SK-N-SH (cell line): ENCODE results near the gene SBSN. TPM values are rescaled to one million over a fixed set of nuclear protein-coding genes. Genes with fewer than 3 reads are reported as not detected.
A peak's percentile ranks its signal among the peaks of the same experiment; 100 is the strongest.

Experiments
- CTCF ChIA-PET: fragments of 300-600, 350-600 bp; formaldehyde crosslinking; extraction: SDS; loops from one replicate; lab custom pipeline; 2021; lab: Yijun Ruan, JAX
- POLR2A ChIA-PET: fragments of 350-600 bp; sonication (Branson Sonifier 250); formaldehyde crosslinking; extraction: SDS; loops from one replicate; lab custom pipeline; 2020; ENCODE audit warnings: antibody characterized with exemption, inconsistent platforms; lab: Yijun Ruan, JAX
- DNase-seq: peaks from one replicate; pipeline ENCODE4 v3.0.0; 2012
- H2AFZ ChIP-seq: fragments of 200-600 bp; sonication (generic); 2 replicates; pipeline ENCODE4 v1.8.1; 2016; ENCODE audit warnings: antibody characterized with exemption, mild to moderate bottlenecking, low read depth
- H3F3A ChIP-seq: fragments of 200-600 bp; sonication (generic); replicated peaks from 2 replicates; pipeline ENCODE3; 2016; ENCODE audit warnings: antibody characterized with exemption, mild to moderate bottlenecking; ENCODE audit not compliant: insufficient read depth
- H3K27ac ChIP-seq, 2 experiments: fragments of 200-500 bp in 1 of 2; fragments of 200-600 bp in 1 of 2; sonication (Bioruptor generic) in 1 of 2; sonication (generic), shearing (Covaris generic) in 1 of 2; 2 replicates each; pipeline versions ENCODE4 v1.5.1 to v1.6.1; 2014 to 2016; ENCODE audit warnings: low read depth in 2 of 2, inconsistent platforms in 1 of 2, low read length in 1 of 2, mild to moderate bottlenecking in 1 of 2, mixed read lengths in 1 of 2
- H3K27me3 ChIP-seq: fragments of 200-600 bp; sonication (generic), shearing (Covaris generic); 2 replicates; pipeline ENCODE4 v1.6.1; 2016; ENCODE audit warnings: mixed run types; ENCODE audit not compliant: insufficient read depth
- H3K36me3 ChIP-seq, 2 experiments: fragments of 200-500 bp in 1 of 2; fragments of 200-600 bp in 1 of 2; sonication (Bioruptor generic) in 1 of 2; sonication (generic) in 1 of 2; replicated peaks in 1 of 2; 2 replicates each; pipeline versions ENCODE3 to v1.5.1; 2014 to 2016; ENCODE audit warnings: low read length in 1 of 2, mild to moderate bottlenecking in 1 of 2; ENCODE audit not compliant: insufficient read depth in 2 of 2, control insufficient read depth in 1 of 2
- H3K4me1 ChIP-seq, 2 experiments: fragments of 200-500 bp in 1 of 2; fragments of 200-600 bp in 1 of 2; sonication (Bioruptor generic) in 1 of 2; sonication (generic), shearing (Covaris generic) in 1 of 2; 2 replicates each; pipeline versions ENCODE4 v1.5.1 to v1.6.1; 2014 to 2016; ENCODE audit warnings: low read depth in 1 of 2, low read length in 1 of 2, mixed run types in 1 of 2; ENCODE audit not compliant: insufficient read depth in 2 of 2, control insufficient read depth in 1 of 2
- H3K4me2 ChIP-seq: fragments of 200-600 bp; sonication (generic), shearing (Covaris generic); 2 replicates; pipeline ENCODE4 v1.6.1; 2017; ENCODE audit warnings: mixed run types
- H3K4me3 ChIP-seq, 2 experiments: fragments of 200-500 bp in 1 of 2; fragments of 200-600 bp in 1 of 2; sonication (Bioruptor generic) in 1 of 2; sonication (generic), shearing (Covaris generic) in 1 of 2; 2 replicates each; pipeline versions ENCODE4 v1.5.1 to v1.8.1; 2014 to 2016; ENCODE audit warnings: low read depth in 2 of 2, inconsistent platforms in 1 of 2, low read length in 1 of 2, mild to moderate bottlenecking in 1 of 2, mixed read lengths in 1 of 2, moderate library complexity in 1 of 2
- H3K79me2 ChIP-seq: fragments of 200-600 bp; sonication (generic); 2 replicates; pipeline ENCODE4 v1.8.1; 2017; ENCODE audit warnings: mild to moderate bottlenecking; ENCODE audit not compliant: insufficient read depth
- H3K9ac ChIP-seq: fragments of 200-600 bp; sonication (generic); 2 replicates; pipeline ENCODE4 v1.6.1; 2017; ENCODE audit warnings: mixed run types
- H3K9me2 ChIP-seq: fragments of 200-600 bp; sonication (generic); 2 replicates; pipeline ENCODE4 v1.6.1; 2017; ENCODE audit warnings: mixed run types
- H3K9me3 ChIP-seq: fragments of 200-600 bp; sonication (generic); 2 replicates; pipeline ENCODE4 v1.6.1; 2017; ENCODE audit warnings: mixed run types, mild to moderate bottlenecking, moderate library complexity
- H4K20me1 ChIP-seq: fragments of 200-600 bp; sonication (generic); 2 replicates; pipeline ENCODE4 v1.6.1; 2017; ENCODE audit warnings: mild to moderate bottlenecking, mixed run types; ENCODE audit not compliant: insufficient read depth
- CHD2 ChIP-seq: fragments of 150-350 bp; IDR thresholded peaks from 2 replicates; pipeline ENCODE4 v1.6.1; 2018; ENCODE audit warnings: low read length; ENCODE audit not compliant: partially characterized antibody
- CTCF ChIP-seq: fragments of 200-600 bp; sonication (generic); IDR thresholded peaks from 2 replicates; pipeline ENCODE4 v1.6.1; 2017; ENCODE audit warnings: antibody characterized with exemption, mild to moderate bottlenecking, moderate library complexity
- ELF1 ChIP-seq: IDR thresholded peaks from 2 replicates; pipeline ENCODE4 v1.4.0; 2012
- EP300 ChIP-seq, 2 experiments: IDR thresholded peaks; 2 replicates each; pipeline versions ENCODE4 v1.4.0 to v1.6.1; 2012; ENCODE audit warnings: borderline replicate concordance in 1 of 2, low read depth in 1 of 2, low read length in 1 of 2
- EZH2phosphoT487 ChIP-seq: fragments of 200-600 bp; sonication (generic); IDR thresholded peaks from 2 replicates; pipeline ENCODE4 v1.6.1; 2017; ENCODE audit warnings: low read depth, mixed run types, mild to moderate bottlenecking, antibody characterized with exemption, moderate library complexity, borderline replicate concordance
- FOSL2 ChIP-seq: IDR thresholded peaks from 2 replicates; pipeline ENCODE4 v1.4.0; 2012; ENCODE audit warnings: low read depth, mild to moderate bottlenecking, moderate library complexity, borderline replicate concordance
- FOXJ3 ChIP-seq: sonication (generic); formaldehyde crosslinking; IDR thresholded peaks from 2 replicates; pipeline ENCODE4 v1.5.1; 2020; ENCODE audit warnings: mild to moderate bottlenecking, missing genetic modification reagents
- JUND ChIP-seq: IDR thresholded peaks from 2 replicates; pipeline ENCODE4 v1.4.0; 2012
- MEF2A ChIP-seq: IDR thresholded peaks from 2 replicates; pipeline ENCODE4 v1.4.0; 2012; ENCODE audit warnings: low read depth, borderline replicate concordance
- MXI1 ChIP-seq: IDR thresholded peaks from 2 replicates; pipeline ENCODE4 v1.6.1; 2012; ENCODE audit warnings: mild to moderate bottlenecking, low read depth, low read length, improper control_type of control experiment
- NFIC ChIP-seq: IDR thresholded peaks from 2 replicates; pipeline ENCODE4 v1.4.0; 2012; ENCODE audit warnings: borderline replicate concordance
- NRF1 ChIP-seq: IDR thresholded peaks from 2 replicates; pipeline ENCODE4 v1.6.1; 2012; ENCODE audit warnings: low read depth, mild to moderate bottlenecking, low read length
- POLR2AphosphoS5 ChIP-seq: IDR thresholded peaks from 2 replicates; pipeline ENCODE4 v1.6.1; 2012; ENCODE audit warnings: low read depth, low read length
- RAD21 ChIP-seq: IDR thresholded peaks from 2 replicates; pipeline ENCODE4 v1.6.1; 2012; ENCODE audit warnings: mild to moderate bottlenecking, low read length
- RFX5 ChIP-seq: IDR thresholded peaks from 2 replicates; pipeline ENCODE4 v1.6.1; 2012; ENCODE audit warnings: mild to moderate bottlenecking, improper control_type of control experiment, low read length
- RXRA ChIP-seq: IDR thresholded peaks from 2 replicates; pipeline ENCODE4 v1.4.0; 2012; ENCODE audit warnings: low read depth, mild to moderate bottlenecking, borderline replicate concordance
- SIN3A ChIP-seq: IDR thresholded peaks from 2 replicates; pipeline ENCODE4 v1.6.1; 2012; ENCODE audit warnings: low read depth, mild to moderate bottlenecking, low read length, moderate library complexity, borderline replicate concordance
- SMC3 ChIP-seq: IDR thresholded peaks from 2 replicates; pipeline ENCODE4 v1.6.1; 2012; ENCODE audit warnings: low read depth, low read length, improper control_type of control experiment
- TAF1 ChIP-seq: IDR thresholded peaks from 2 replicates; pipeline ENCODE4 v1.6.1; 2012; ENCODE audit warnings: low read depth, mild to moderate bottlenecking, low read length, moderate library complexity, borderline replicate concordance
- TCF12 ChIP-seq: IDR thresholded peaks from 2 replicates; pipeline ENCODE4 v1.4.0; 2012
- TEAD4 ChIP-seq: IDR thresholded peaks from 2 replicates; pipeline ENCODE4 v1.4.0; 2012; ENCODE audit warnings: mild to moderate bottlenecking, borderline replicate concordance; ENCODE audit not compliant: insufficient read depth
- YY1 ChIP-seq: IDR thresholded peaks from 2 replicates; pipeline ENCODE4 v1.4.0; 2012; ENCODE audit warnings: low read depth, mild to moderate bottlenecking
- WGBS: methylation state at CpG from one replicate; pipeline ENCODE4 v1.1.6; 2017; ENCODE audit warnings: low lambda C conversion rate; 5-methylcytosine and 5-hydroxymethylcytosine counted together
- polyA plus RNA-seq, 3 experiments: library from polyadenylated mRNA; depleted of rRNA; stranded (reverse); fragments of >200 nt; gene quantifications; 2 replicates each; pipeline ENCODE4 v1.2.3, GENCODE V29; 2012

The SBSN gene
- polyA plus RNA-seq, 1 of the 3 experiments (the other 2 are of a cell fraction) = 0.25 TPM

- Histone ChIP-seq H3K4me2 (peak overlapping the region; percentile 53), H3K9me3 (no peaks in the 10 kb centered on the region), H3K9me2 (no peaks in the 10 kb centered on the region), H3K9ac (no peak overlapping the region), H3F3A (no peaks in the 10 kb centered on the region), H3K4me3 (peak overlapping the region in 1 of 2 experiments; percentile 46; a peak in 1 of 4 replicates), H3K4me1 (no peaks in the 10 kb centered on the region; a peak in 2 of 4 replicates), H3K27ac (no peak overlapping the region), H3K79me2 (no peaks in the 10 kb centered on the region), H4K20me1 (no peaks in the 10 kb centered on the region), H2AFZ (0 out of 2 replicates have a peak overlapping the region, but pooled peaks have one; percentile 66), H3K27me3 (peaks cover 86% of the 10 kb centered on the region), H3K36me3 (no peaks in the 10 kb centered on the region)
- peak; percentile 90 for DNase-seq
- TF ChIP-seq JUND (no peak), CTCF (peak; percentile 88), RXRA (no peak), CHD2 (no peak), RAD21 (peak; percentile 42), TEAD4 (peak; percentile 61; the same call in 1 of the 2 replicates), SMC3 (peak; percentile 37; the same call in 1 of the 2 replicates)
- POLR2A ChIA-PET = interaction anchor here (0.6 kb wide), 1 partner anchor 11 kb away, joined by 4 read pairs; no protein-coding TSS in a partner anchor
- WGBS = under 1% methylated on average over 33 of the region's 39 CpGs
- CTCF ChIA-PET = interaction anchor here (0.5 to 8.3 kb wide), 43 partner anchors 8 to 332 kb away, joined by 3 to 127 read pairs (median 4); partner anchors contain the start of genes ATP4A, FFAR3 and KRTDAP
Observed at GRCh38 chr19:35509861-35510625, 18.1 kb downstream of the SBSN start.

- H3K9me3 ChIP-seq = no peaks in the 10 kb centered on the region
- H3K4me1 ChIP-seq = no peaks in the 10 kb centered on the region; a peak in 2 of 4 replicates
- DNase-seq = no peak
- H4K20me1 ChIP-seq = no peaks in the 10 kb centered on the region
- 0 out of 2 replicates have a peak overlapping the region, but pooled peaks have one; percentile 53 for H3K4me2 ChIP-seq
- ChIA-PET POLR2A (interaction anchor here (0.6 kb wide), 1 partner anchor 251 kb away, joined by 3 read pairs; no protein-coding TSS in a partner anchor), CTCF (interaction anchor here (0.9 to 8.3 kb wide), 19 partner anchors 8 to 193 kb away, joined by 3 to 127 read pairs (median 8); partner anchors contain the start of gene KRTDAP)
- H3F3A ChIP-seq = no peaks in the 10 kb centered on the region
- no peak overlapping the region for H3K4me3 ChIP-seq
- H3K27me3 ChIP-seq = peaks cover 95% of the 10 kb centered on the region
- 5% methylated on average over 12 of the region's 12 CpGs for WGBS
- H3K36me3 ChIP-seq = no peaks in the 10 kb centered on the region
- H3K79me2 ChIP-seq = no peaks in the 10 kb centered on the region
- TF ChIP-seq EP300 (IDR thresholded peaks at IDR 0.05; ENCODE audit: borderline replicate concordance in 1 of 2, low read depth in 1 of 2, low read length in 1 of 2) (no peak), NRF1 (no peak), SIN3A (no peak), MXI1 (no peak), FOXJ3 (no peak), TCF12 (no peak), MEF2A (no peak), TAF1 (no peak), FOSL2 (no peak), NFIC (no peak), SMC3 (no peak), EZH2phosphoT487 (no peak), ELF1 (no peak), POLR2AphosphoS5 (no peak), JUND (no peak), TEAD4 (no peak), YY1 (no peak), RFX5 (no peak), CTCF (no peak)
- no peak overlapping the region for H3K9ac ChIP-seq
- no peaks in the 10 kb centered on the region for H3K9me2 ChIP-seq
- H3K27ac ChIP-seq = no peak overlapping the region
- no peak overlapping the region for H2AFZ ChIP-seq
Observed at GRCh38 chr19:35509018-35509652, 19.0 kb downstream of the SBSN start.
